GM12865 (cell line): Measurements from ENCODE around the gene MRPL50.

Source experiments
- DNase-seq: peaks from one replicate; pipeline ENCODE4 v3.0.0; 2010; ENCODE audit warnings: low read depth
- H3K4me3 ChIP-seq: 2 replicates; pipeline ENCODE4 v1.5.1; 2011; ENCODE audit warnings: mild to moderate bottlenecking, low read depth, low read length, control low read depth
- CTCF ChIP-seq: IDR thresholded peaks from 2 replicates; pipeline ENCODE4 v1.5.1; 2011; ENCODE audit warnings: low read length, control low read depth, low read depth, inconsistent platforms; ENCODE audit not compliant: insufficient read depth; ENCODE audit errors: missing control alignments

The MRPL50 gene

GRCh38 chr9:101367323-101367722 is 31.1 kb downstream of the MRPL50 start:
- no peak for DNase-seq
- H3K4me3 ChIP-seq, result no peak overlapping the region
- TF ChIP-seq CTCF, result no peak

- H3K4me3 ChIP-seq, result no peak overlapping the region
- DNase-seq, result no peak
- no peak for TF ChIP-seq CTCF
Observed at GRCh38 chr9:101366038-101366756, 32.2 kb downstream of the MRPL50 start.

GRCh38 chr9:101365181-101365580 is 33.2 kb downstream of the MRPL50 start:
- no peak for TF ChIP-seq CTCF
- no peak overlapping the region for H3K4me3 ChIP-seq
- DNase-seq, result no peak

GRCh38 chr9:101362450-101362849 is 36.0 kb downstream of the MRPL50 start:
- TF ChIP-seq CTCF, result no peak

DNA sequence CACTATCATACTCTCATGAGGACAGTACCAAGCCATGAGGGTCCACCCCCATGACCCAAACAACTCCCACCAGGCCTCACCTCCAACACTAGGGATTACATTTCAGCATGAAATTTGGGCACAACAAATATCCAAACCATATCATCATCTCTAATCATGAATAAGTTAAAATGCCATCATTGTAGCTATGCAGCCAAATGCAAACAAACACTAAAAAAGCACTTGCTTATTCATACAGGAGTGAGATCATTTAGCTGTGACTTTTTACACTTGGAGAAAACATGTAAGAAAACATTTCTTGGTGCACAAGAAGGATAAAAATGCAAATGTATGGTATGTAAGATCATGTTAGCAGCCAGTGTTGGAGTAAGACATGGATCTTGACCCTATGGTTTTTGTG is 37.8 kb downstream of the MRPL50 start:
- no peak for DNase-seq
- no peak overlapping the region for H3K4me3 ChIP-seq
- no peak for TF ChIP-seq CTCF

More at GRCh38 chr9:101362450-101362849, 36.0 kb downstream of the MRPL50 start:
- no peak for DNase-seq
- H3K4me3 ChIP-seq, result no peak overlapping the region

DNA sequence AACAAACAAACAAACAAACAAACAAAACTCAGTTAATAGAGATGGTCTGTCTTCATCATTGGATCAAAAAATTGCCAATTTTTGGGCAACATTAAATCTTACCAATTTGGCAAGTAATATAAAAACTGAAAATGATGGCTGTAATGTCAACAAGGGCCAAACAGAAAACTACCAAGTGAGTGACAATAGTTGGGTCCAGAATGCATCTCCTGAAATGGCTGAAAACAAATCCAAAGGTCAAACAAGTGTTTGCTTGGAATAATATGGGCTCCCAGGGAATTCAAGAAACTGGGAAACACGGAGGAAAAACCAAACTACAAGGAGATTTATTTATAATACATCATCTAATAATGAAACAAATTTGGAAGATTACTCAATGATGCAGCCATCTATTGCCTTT is 38.7 kb downstream of the MRPL50 start:
- no peak overlapping the region for H3K4me3 ChIP-seq
- TF ChIP-seq CTCF, result no peak
- DNase-seq, result no peak

DNA sequence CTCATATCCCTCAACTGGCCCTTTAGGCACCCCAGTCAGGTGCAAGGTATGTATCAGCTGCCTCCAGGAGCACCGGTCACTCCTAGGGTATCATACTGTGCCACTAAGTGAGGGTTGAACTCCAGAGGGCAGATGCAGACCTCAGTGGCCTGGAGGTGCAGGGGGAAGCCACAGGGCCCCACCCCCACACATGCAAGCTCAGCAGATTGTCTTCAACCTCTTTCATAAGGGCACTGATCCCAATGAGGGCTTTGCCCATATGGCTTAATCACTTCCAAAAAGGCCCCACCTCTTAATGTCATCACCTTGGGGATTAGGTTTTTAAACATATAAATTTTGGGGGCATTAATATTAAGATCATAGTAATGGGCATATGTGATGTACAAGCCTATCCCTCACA is 41.8 kb downstream of the MRPL50 start:
- no peak for TF ChIP-seq CTCF
- no peak overlapping the region for H3K4me3 ChIP-seq
- DNase-seq, result no peak
